Aorta (tissue), 5 donors: ENCODE results near the gene N4BP2L2. TPM values are rescaled to one million over a fixed set of nuclear protein-coding genes. Genes with fewer than 3 reads are reported as not detected.
A peak's percentile ranks its signal among the peaks of the same experiment; 100 is the strongest.

ENCODE experiments used
- ATAC-seq: fragments of 200-7000 bp; cut with Tn5 transposase; one replicate; pipeline ENCODE4 v1.9.1; 2022; ENCODE audit warnings: moderate library complexity; ENCODE audit not compliant: low FRiP score
- DNase-seq, 2 donors: peaks; one replicate each; pipeline ENCODE4 v3.0.0-alpha.2; 2020
- H3K27ac ChIP-seq, 2 donors: one replicate each; pipeline ENCODE4 v1.5.1; 2013; ENCODE audit warnings: low read length in 2 of 2, mild to moderate bottlenecking in 2 of 2, moderate library complexity in 2 of 2, control low read depth in 1 of 2, inconsistent platforms in 1 of 2, low read depth in 1 of 2
- H3K27me3 ChIP-seq, 2 donors: one replicate each; pipeline ENCODE4 v1.6.1; 2013; ENCODE audit warnings: control low read depth in 1 of 2, low read length in 1 of 2, mild to moderate bottlenecking in 1 of 2, moderate library complexity in 1 of 2; ENCODE audit not compliant: insufficient read depth in 2 of 2, control insufficient read depth in 1 of 2
- H3K36me3 ChIP-seq, 2 donors: one replicate each; pipeline ENCODE4 v1.6.1; 2013; ENCODE audit warnings: control low read depth in 1 of 2, low read length in 1 of 2, mild to moderate bottlenecking in 1 of 2; ENCODE audit not compliant: insufficient read depth in 2 of 2, control insufficient read depth in 1 of 2
- H3K4me1 ChIP-seq, 2 donors: one replicate each; pipeline ENCODE4 v1.6.1; 2013; ENCODE audit warnings: low read length in 2 of 2, control low read depth in 1 of 2, mild to moderate bottlenecking in 1 of 2, moderate library complexity in 1 of 2; ENCODE audit not compliant: insufficient read depth in 2 of 2, control insufficient read depth in 1 of 2
- H3K4me3 ChIP-seq, 2 donors: one replicate each; pipeline ENCODE4 v1.5.1; 2013; ENCODE audit warnings: low read length in 2 of 2, control low read depth in 1 of 2, mild to moderate bottlenecking in 1 of 2
- H3K9me3 ChIP-seq: one replicate; pipeline ENCODE4 v1.6.1; 2013; ENCODE audit warnings: mild to moderate bottlenecking, low read length; ENCODE audit not compliant: control insufficient read depth
- WGBS, 2 donors: extraction: QIAGEN DNeasy Blood & Tissue Kit; methylation state at CpG; one replicate each; pipeline ENCODE4 v1.1.7; 2013; 5-methylcytosine and 5-hydroxymethylcytosine counted together
- intact Hi-C, 2 donors: fragments of 100-400 bp; cut with DNase I; formaldehyde crosslinking; loops; one replicate each; pipeline versions ENCODE4 v1.14.2 to v1.15.0; 2022
- polyA plus RNA-seq, 2 donors: library from polyadenylated mRNA; stranded (reverse); fragments of 200-250 nt; gene quantifications; one replicate each; pipeline ENCODE4 v1.2.3, GENCODE V29; 2013
- total RNA-seq, 2 donors: library from RNA; stranded (reverse); fragmentation: NEBNext Ultra II Directional; extraction: Animal tissue kit (Norgen Biotek cat#: 25700); gene quantifications; one replicate each; pipeline ENCODE4 v1.2.1, GENCODE V29; 2021
- donor health status: healthy with polysubstance abuse.
- donor health status: Bipolar disorder and iron deficiency.
- donor health status: DM: no; HTN: no; CAD: no.
- donor health status: DM: no; HTN: no; CAD: no.
- donor health status: DM: yes; HTN: yes; CAD: no.

The N4BP2L2 gene
- total and polyA plus RNA-seq, 4 donors, result 45.5 to 239 (median 153) TPM

- 98 to 100% methylated on average over 1 of the region's 1 CpG for WGBS, 2 donors
- H3K36me3 ChIP-seq, result no peaks in the 10 kb centered on the region
- no peak overlapping the region for H3K4me3 ChIP-seq
- intact Hi-C loops, result no loop called here
- DNase-seq (no peak), ATAC-seq (no peak)
- H3K27me3 ChIP-seq, result no peaks in the 10 kb centered on the region
- no peaks in the 10 kb centered on the region for H3K9me3 ChIP-seq
- H3K4me1 ChIP-seq, result no peaks in the 10 kb centered on the region
- H3K27ac ChIP-seq, result no peak overlapping the region
Measured at GRCh38 chr13:32417995-32418394, 120.6 kb downstream of the N4BP2L2 start.

- Histone ChIP-seq H3K4me3 (no peak overlapping the region), H3K27ac (no peak overlapping the region), H3K9me3 (no peaks in the 10 kb centered on the region), H3K4me1 (no peaks in the 10 kb centered on the region), H3K36me3 (no peaks in the 10 kb centered on the region), H3K27me3 (no peaks in the 10 kb centered on the region)
- intact Hi-C loops, result no loop called here
- ATAC-seq (no peak), DNase-seq (no peak)
Measured at GRCh38 chr13:32415019-32415418, 123.6 kb downstream of the N4BP2L2 start.

GRCh38 chr13:32414580-32414979, 124.0 kb downstream of the N4BP2L2 start:
- Histone ChIP-seq H3K27me3 (no peaks in the 10 kb centered on the region), H3K4me1 (no peaks in the 10 kb centered on the region), H3K27ac (no peak overlapping the region), H3K4me3 (no peak overlapping the region), H3K9me3 (no peaks in the 10 kb centered on the region), H3K36me3 (no peaks in the 10 kb centered on the region)
- ATAC-seq (no peak), DNase-seq (no peak)
- intact Hi-C loops, result no loop called here
- 74 to 84% methylated on average over 2 of the region's 2 CpGs for WGBS, 2 donors

GRCh38 chr13:32413284-32413683, 125.3 kb downstream of the N4BP2L2 start:
- no peaks in the 10 kb centered on the region for H3K27me3 ChIP-seq
- ATAC-seq (no peak), DNase-seq (no peak)
- no peak overlapping the region for H3K27ac ChIP-seq
- no peak overlapping the region for H3K4me3 ChIP-seq
- 93 to 98% methylated on average over 3 of the region's 3 CpGs for WGBS, 2 donors
- H3K4me1 ChIP-seq, result no peaks in the 10 kb centered on the region
- no peaks in the 10 kb centered on the region for H3K9me3 ChIP-seq
- H3K36me3 ChIP-seq, result no peaks in the 10 kb centered on the region
- intact Hi-C loops, result no loop called here

- no peak overlapping the region for H3K27ac ChIP-seq
- no peaks in the 10 kb centered on the region for H3K4me1 ChIP-seq
- WGBS, 2 donors, result 60 to 63% methylated on average over 27 of the region's 27 CpGs
- no peaks in the 10 kb centered on the region for H3K27me3 ChIP-seq
- no peaks in the 10 kb centered on the region for H3K9me3 ChIP-seq
- peak; percentile 56 to 82 for DNase-seq
- ATAC-seq, result peak; percentile 81
- intact Hi-C loops, result no loop called here
- peaks cover 2% of the 10 kb centered on the region in 2 donors for H3K36me3 ChIP-seq
- H3K4me3 ChIP-seq, result no peak overlapping the region
Measured at GRCh38 chr13:32409561-32410421, 128.8 kb downstream of the N4BP2L2 start.

GRCh38 chr13:32409001-32409313, 129.6 kb downstream of the N4BP2L2 start:
- Histone ChIP-seq H3K4me1 (no peaks in the 10 kb centered on the region), H3K27ac (no peak overlapping the region), H3K36me3 (peaks cover 2% of the 10 kb centered on the region in 2 donors), H3K4me3 (no peak overlapping the region), H3K27me3 (no peaks in the 10 kb centered on the region), H3K9me3 (no peaks in the 10 kb centered on the region)
- DNase-seq (no peak), ATAC-seq (no peak)
- intact Hi-C loops, result no loop called here
- WGBS, 2 donors, result 92% methylated on average over 6 of the region's 6 CpGs

GRCh38 chr13:32408296-32409000, 130.1 kb downstream of the N4BP2L2 start:
- Histone ChIP-seq H3K4me3 (no peak overlapping the region), H3K27ac (no peak overlapping the region), H3K36me3 (peaks cover 2% of the 10 kb centered on the region in 2 donors), H3K4me1 (no peaks in the 10 kb centered on the region), H3K27me3 (no peaks in the 10 kb centered on the region), H3K9me3 (no peaks in the 10 kb centered on the region)
- ATAC-seq (no peak), DNase-seq (no peak)
- 96 to 99% methylated on average over 9 of the region's 9 CpGs for WGBS, 2 donors
- intact Hi-C loops, result no loop called here

GRCh38 chr13:32407854-32408253, 130.7 kb downstream of the N4BP2L2 start:
- DNase-seq (no peak), ATAC-seq (no peak)
- H3K27me3 ChIP-seq, result no peaks in the 10 kb centered on the region
- H3K36me3 ChIP-seq, result peaks cover 2% of the 10 kb centered on the region in 2 donors
- H3K4me3 ChIP-seq, result no peak overlapping the region
- 97% methylated on average over 6 of the region's 6 CpGs for WGBS, 2 donors
- no peaks in the 10 kb centered on the region for H3K9me3 ChIP-seq
- intact Hi-C loops, result no loop called here
- H3K27ac ChIP-seq, result no peak overlapping the region
- no peaks in the 10 kb centered on the region for H3K4me1 ChIP-seq

GRCh38 chr13:32403108-32403507, 135.5 kb downstream of the N4BP2L2 start:
- Histone ChIP-seq H3K27me3 (no peaks in the 10 kb centered on the region), H3K36me3 (peaks cover 2% of the 10 kb centered on the region in 2 donors), H3K27ac (no peak overlapping the region), H3K4me1 (no peaks in the 10 kb centered on the region), H3K9me3 (no peaks in the 10 kb centered on the region), H3K4me3 (no peak overlapping the region)
- DNase-seq (no peak), ATAC-seq (no peak)
- intact Hi-C loops, result no loop called here
- 34 to 36% methylated on average over 4 of the region's 4 CpGs for WGBS, 2 donors
